Endothelial cell of umbilical vein (primary cell): ENCODE data around the gene HIKESHI. TPM values are rescaled to one million over a fixed set of nuclear protein-coding genes. Genes with fewer than 3 reads are reported as not detected.

ENCODE experiments used
- BruUV-seq: library from RNA; stranded (reverse); fragments of 400-500 nt; replicated peaks from 2 replicates; lab custom pipeline; 2021; lab: Mats Ljungman, UMichigan
- CTCF ChIA-PET: fragments of 300-600, 350-600 bp; sonication (Branson Sonifier 250); formaldehyde crosslinking; loops from one replicate; lab custom pipeline; 2021; ENCODE audit warnings: antibody characterized with exemption, inconsistent platforms; lab: Charles Lee
- POLR2A ChIA-PET: fragments of 300-600, 350-600 bp; sonication (Branson Sonifier 250); formaldehyde crosslinking; loops from one replicate; lab custom pipeline; 2021; ENCODE audit warnings: antibody characterized with exemption, inconsistent platforms; lab: Charles Lee
- DNase-seq: peaks from one replicate; pipeline ENCODE4 v3.0.0-alpha.2; 2011; ENCODE audit warnings: low read depth, low spot score
- FAIRE-seq: peaks from 2 replicates; lab custom pipeline; 2011; peaks lifted over from hg19 to GRCh38; lab: Jason Lieb, UNC
- H2AFZ ChIP-seq: 2 replicates; pipeline ENCODE4 v1.6.0; 2012; ENCODE audit warnings: low read depth, low read length, control low read depth, inconsistent platforms
- H3K27ac ChIP-seq: 2 replicates; pipeline ENCODE4 v1.5.1; 2011; ENCODE audit warnings: low read depth, mild to moderate bottlenecking, control low read depth, low read length, moderate library complexity; ENCODE audit not compliant: insufficient read depth
- H3K27me3 ChIP-seq, 2 experiments: 2 replicates each; pipeline versions ENCODE4 v1.6.0 to v1.6.1; 2011; ENCODE audit warnings: low read length in 2 of 2, mixed read lengths in 1 of 2; ENCODE audit not compliant: control insufficient read depth in 2 of 2, insufficient read depth in 2 of 2
- H3K36me3 ChIP-seq, 2 experiments: 2 replicates in 1 of 2; 3 replicates in 1 of 2; pipeline ENCODE4 v1.5.1; 2011; ENCODE audit warnings: low read length in 2 of 2, mild to moderate bottlenecking in 1 of 2, moderate library complexity in 1 of 2; ENCODE audit not compliant: control insufficient read depth in 2 of 2, insufficient read depth in 2 of 2; ENCODE audit errors: extremely low read depth in 1 of 2
- H3K4me1 ChIP-seq: 3 replicates; pipeline ENCODE4 v1.5.1; 2011; ENCODE audit warnings: mild to moderate bottlenecking, low read length; ENCODE audit not compliant: control insufficient read depth, insufficient read depth; ENCODE audit errors: extremely low read depth
- H3K4me2 ChIP-seq: 2 replicates; pipeline ENCODE4 v1.6.1; 2011; ENCODE audit warnings: low read length, control low read depth, mixed read lengths; ENCODE audit not compliant: insufficient read depth
- H3K4me3 ChIP-seq, 3 experiments: fragments of 200-600 bp in 1 of 3; sonication (generic), shearing (Covaris generic) in 1 of 3; replicated peaks in 1 of 3; 2 replicates each; pipeline ENCODE4 v1.5.1; 2011 to 2016; ENCODE audit warnings: control low read depth in 3 of 3, low read length in 3 of 3, mild to moderate bottlenecking in 2 of 3, inconsistent platforms in 1 of 3, low read depth in 1 of 3, moderate library complexity in 1 of 3; ENCODE audit not compliant: insufficient read depth in 1 of 3
- H3K79me2 ChIP-seq: 2 replicates; pipeline ENCODE4 v1.6.0; 2012; ENCODE audit warnings: low read length, inconsistent platforms; ENCODE audit not compliant: control insufficient read depth, insufficient read depth
- H3K9ac ChIP-seq: replicated peaks from 2 replicates; pipeline ENCODE3; 2011; ENCODE audit warnings: low read length, control low read depth; ENCODE audit not compliant: insufficient read depth; ENCODE audit errors: extremely low read depth
- H3K9me1 ChIP-seq: replicated peaks from 3 replicates; pipeline ENCODE4 v1.6.0; 2011; ENCODE audit warnings: mild to moderate bottlenecking, low read length; ENCODE audit not compliant: control insufficient read depth, insufficient read depth; ENCODE audit errors: extremely low read depth
- H3K9me3 ChIP-seq: replicated peaks from 2 replicates; pipeline ENCODE4 v1.5.1; 2012; ENCODE audit warnings: low read length, inconsistent platforms; ENCODE audit not compliant: control insufficient read depth, insufficient read depth
- H4K20me1 ChIP-seq: replicated peaks from 2 replicates; pipeline ENCODE3; 2011; ENCODE audit warnings: mild to moderate bottlenecking, low read length; ENCODE audit not compliant: control insufficient read depth, insufficient read depth; ENCODE audit errors: extremely low read depth
- CTCF ChIP-seq, 2 donors: IDR thresholded peaks; 1 replicate in 1 of 2; 2 replicates in 1 of 2; pipeline ENCODE4 v1.5.1; 2011; ENCODE audit warnings: low read length in 2 of 2, mild to moderate bottlenecking in 2 of 2, moderate library complexity in 2 of 2, control low read depth in 1 of 2, inconsistent platforms in 1 of 2, low read depth in 1 of 2; ENCODE audit not compliant: insufficient read depth in 1 of 2; ENCODE audit errors: extremely low read depth in 1 of 2
- EZH2 ChIP-seq: IDR thresholded peaks from 2 replicates; pipeline ENCODE4 v1.6.1; 2012; ENCODE audit warnings: borderline replicate concordance, low read depth, mild to moderate bottlenecking, moderate library complexity, low read length, inconsistent platforms; ENCODE audit not compliant: severe bottlenecking
- FOS ChIP-seq: IDR thresholded peaks from 2 replicates; pipeline ENCODE4 v1.6.1; 2011; ENCODE audit warnings: mild to moderate bottlenecking, low read length, moderate library complexity, borderline replicate concordance; ENCODE audit not compliant: insufficient read depth
- GATA2 ChIP-seq: IDR thresholded peaks from 2 replicates; pipeline ENCODE4 v1.7.0; 2011; ENCODE audit warnings: low read depth, mild to moderate bottlenecking, moderate library complexity, mixed read lengths, low read length; ENCODE audit not compliant: insufficient read length, insufficient read depth
- JUN ChIP-seq: IDR thresholded peaks from 2 replicates; pipeline ENCODE4 v1.6.1; 2011; ENCODE audit warnings: borderline replicate concordance, low read depth; ENCODE audit not compliant: insufficient read length, insufficient read depth
- MAX ChIP-seq: IDR thresholded peaks from 2 replicates; pipeline ENCODE4 v1.6.1; 2011; ENCODE audit not compliant: insufficient read depth, insufficient read length
- MYC ChIP-seq: IDR thresholded peaks from one replicate; pipeline ENCODE4 v1.6.1; 2011; ENCODE audit warnings: mild to moderate bottlenecking, low read depth, low read length
- POLR2A ChIP-seq: IDR thresholded peaks from 2 replicates; pipeline ENCODE4 v1.6.1; 2012; ENCODE audit warnings: low read depth, mild to moderate bottlenecking, control low read depth, low read length
- POLR2AphosphoS5 ChIP-seq: IDR thresholded peaks from 2 replicates; pipeline ENCODE4 v1.6.1; 2012; ENCODE audit warnings: low read depth, mild to moderate bottlenecking, control low read depth, low read length, moderate library complexity; ENCODE audit not compliant: insufficient read depth
- dilution Hi-C: fragments of 300-500 bp; cut with MboI; formaldehyde crosslinking; loops from one replicate; pipeline ENCODE4 v1.15.0; 2019; ENCODE audit warnings: low sequenced_read_pairs; ENCODE audit not compliant: extremely low pct_ligation_motif_present
- intact Hi-C: fragments of 100-400 bp; cut with micrococcal nuclease; formaldehyde crosslinking; loops from one replicate; pipeline ENCODE4 v1.10.0; 2022
- polyA plus RNA-seq, 4 experiments: library from polyadenylated mRNA; depleted of rRNA in 3 of 4; stranded (reverse) in 3 of 4; unstranded in 1 of 4; fragments of >200 nt; gene quantifications; 2 replicates each; pipeline versions ENCODE4 v1.2.1 to v1.2.3, GENCODE V29; 2011 to 2012; ENCODE audit warnings: missing spikeins in 1 of 4
- total RNA-seq: library from RNA; stranded (reverse); gene quantifications from 2 replicates; pipeline ENCODE4 v1.2.3, GENCODE V29; 2021

Gene HIKESHI
- total and polyA plus RNA-seq, 2 donors (not counting 3 experiments of a cell fraction or from before 2014, with no cell fraction given) = 40.2 to 66.9 TPM

- dilution Hi-C loops = no loop called here
- peaks cover 2 to 4% of the 10 kb centered on the region in 2 experiments for H3K36me3 ChIP-seq
- CTCF ChIA-PET = interaction anchor here (0.8 to 2.3 kb wide), 3 partner anchors 10 to 223 kb away, joined by 3 to 7 read pairs (median 3); no protein-coding TSS in a partner anchor
Measured at GRCh38 chr11:86265194-86265593, 36.8 kb upstream of the HIKESHI start.

More at GRCh38 chr11:86265194-86265593, 36.8 kb upstream of the HIKESHI start:
- Histone ChIP-seq H3K4me3 (no peak overlapping the region), H3K79me2 (peaks cover 8% of the 10 kb centered on the region), H3K27ac (no peak overlapping the region), H4K20me1 (no peaks in the 10 kb centered on the region), H3K4me2 (no peak overlapping the region), H3K9ac (no peak overlapping the region), H3K9me3 (no peaks in the 10 kb centered on the region), H3K9me1 (no peaks in the 10 kb centered on the region), H3K27me3 (no peaks in the 10 kb centered on the region), H3K4me1 (no peaks in the 10 kb centered on the region), H2AFZ (no peak overlapping the region)
- TF ChIP-seq EZH2 (no peak), MAX (no peak), MYC (no peak), FOS (no peak), CTCF (IDR thresholded peaks at IDR 0.05; ENCODE audit: extremely low read depth in 1 of 2, insufficient read depth in 1 of 2, low read depth in 1 of 2, low read length in 2 of 2) (no peak), JUN (no peak), GATA2 (no peak), POLR2A (no peak), POLR2AphosphoS5 (no peak)
- POLR2A ChIA-PET = no interaction called here
- intact Hi-C loops = no loop called here
- FAIRE-seq = no peak
- no peak for DNase-seq
- BruUV-seq = no TSS peak
